Motor neuron (in vitro differentiated cells): ENCODE data around the gene IFI27. TPM values are rescaled to one million over a fixed set of nuclear protein-coding genes. Genes with fewer than 3 reads are reported as not detected.
"Not testable (repeated sequence)": the region's sequence is repeated elsewhere in the genome, so short reads cannot be mapped to it uniquely, and the experiment has no call there.

Experiments
- ATAC-seq, 8 experiments: fragments of 200-7000 bp; cut with Tn5 transposase; replicated peaks in 6 of 8; 2 replicates each; pipeline ENCODE4 v1.8.0; 2021; ENCODE audit warnings: mild to moderate bottlenecking in 8 of 8, moderate library complexity in 8 of 8
- H3K27ac ChIP-seq, 2 donors: fragments of 250-450 bp; sonication (Bioruptor Pico); 2 replicates each; pipeline ENCODE4 v1.9.0; 2021; ENCODE audit warnings: antibody characterized with exemption in 2 of 2, mild to moderate bottlenecking in 2 of 2, moderate library complexity in 1 of 2
- H3K4me1 ChIP-seq, 2 donors: fragments of 250-450 bp; sonication (Bioruptor Pico); replicated peaks in 1 of 2; 2 replicates each; pipeline ENCODE4 v1.6.1; 2021; ENCODE audit warnings: antibody characterized with exemption in 2 of 2, mild to moderate bottlenecking in 2 of 2, moderate library complexity in 1 of 2
- H3K4me3 ChIP-seq, 5 donors: fragments of 250-450 bp; sonication (Bioruptor Pico); 2 replicates each; pipeline ENCODE4 v1.9.0; 2021; ENCODE audit warnings: antibody characterized with exemption in 5 of 5, mild to moderate bottlenecking in 5 of 5, moderate library complexity in 4 of 5
- WGBS, 10 experiments: fragments of 450-650 bp; shearing (Covaris generic); methylation state at CpG; one replicate each; pipeline ENCODE4 v1.0.0; 2022; 5-methylcytosine and 5-hydroxymethylcytosine counted together
- in situ Hi-C, 9 experiments: fragments of 400-800 bp; cut with MboI; loops; one replicate each; pipeline ENCODE4 v1.15.0; 2021; ENCODE audit warnings: low sequenced_read_pairs in 9 of 9, low pct_unique_long_range_greater_than_20kb in 2 of 9; ENCODE audit not compliant: unreplicated experiment in 9 of 9
- total RNA-seq, 8 experiments: library from RNA; unstranded; fragments of 300-600 nt; gene quantifications; 2 replicates each; pipeline versions ENCODE4 v1.2.3 to v1.2.4, GENCODE V29; 2022

The IFI27 gene
- 100 to 1,000 TPM in 2 of 8 experiments, 10 to 100 TPM in 1, 1 to 10 TPM in 5; 3.3 to 795 (median 8.7) TPM for total RNA-seq

- H3K4me1 ChIP-seq, result peaks cover 0 to 2% of the 10 kb centered on the region in 2 donors
- in situ Hi-C loops, result no loop called here
- ATAC-seq, result peak in 3 of 8 experiments; percentile 74 to 85 (median 77)
- H3K27ac ChIP-seq, result no peak within 1 kb of the TSS
- H3K4me3 ChIP-seq, result no peak within 1 kb of the TSS
- 0 to 90% (median 83%) methylated on average over 2 to 11 of the region's 14 CpGs; no CpG with 5 or more reads in 1 of the 10 experiments for WGBS, 10 experiments
Observed at GRCh38 chr14:94110552-94111181, at the start of gene IFI27. Gene IFI27, plus strand, starts transcription at chr14:94110736.

DNA sequence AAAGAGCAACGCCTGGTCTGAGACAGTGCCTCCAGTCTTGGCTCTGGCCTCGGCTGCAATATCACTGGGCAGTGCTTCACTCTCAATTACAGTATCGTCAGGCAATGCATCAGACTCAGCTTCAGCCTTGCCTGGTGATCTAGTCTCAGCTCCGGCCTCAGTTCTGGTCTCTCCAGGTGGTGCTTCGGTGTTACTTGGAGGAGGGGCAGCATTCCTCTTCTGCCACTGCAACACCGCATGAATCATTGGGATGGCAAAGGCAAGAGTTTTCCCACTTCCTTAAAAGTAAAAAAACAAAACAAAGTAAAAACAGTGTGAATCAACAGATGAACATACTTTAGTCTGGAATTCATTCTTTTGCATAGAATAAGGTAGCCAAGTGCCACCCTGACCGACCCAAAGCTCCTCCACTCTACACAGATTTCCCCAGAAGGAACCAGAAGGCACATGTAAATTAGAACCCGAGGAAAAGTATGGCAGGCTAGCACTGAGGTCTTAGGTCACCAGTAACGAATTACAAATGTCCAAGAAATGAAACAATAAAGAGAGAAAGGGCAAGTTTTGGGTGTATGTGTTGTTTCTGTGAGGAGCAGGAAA is 48.1 kb upstream of the IFI27 start:
- in situ Hi-C loops, result no loop called here
- Histone ChIP-seq H3K4me3 (no peak overlapping the region), H3K4me1 (peaks cover 0 to 7% of the 10 kb centered on the region in 2 donors), H3K27ac (no peak overlapping the region)
- peak in 2 of 8 experiments; percentile 53 to 74 for ATAC-seq
- 33 to 100% (median 77%) methylated on average over 1 to 8 of the region's 9 CpGs for WGBS, 10 experiments

- WGBS, 10 experiments, result 65 to 100% (median 90%) methylated on average over 2 to 6 of the region's 8 CpGs; no CpG with 5 or more reads in 4 of the 10 experiments
- peak in 4 of 8 experiments; percentile 35 to 88 (median 54) for ATAC-seq
- in situ Hi-C loops, result no loop called here
- Histone ChIP-seq H3K4me1 (peaks cover 0 to 7% of the 10 kb centered on the region in 2 donors), H3K27ac (no peak overlapping the region), H3K4me3 (no peak overlapping the region)
Observed at GRCh38 chr14:94066089-94066676, 44.4 kb upstream of the IFI27 start.

- H3K27ac ChIP-seq, in situ Hi-C loops, H3K4me3 ChIP-seq, H3K4me1 ChIP-seq, ATAC-seq: not testable (repeated sequence)
- 86 to 100% (median 100%) methylated on average over 1 to 3 of the region's 3 CpGs; no CpG with 5 or more reads in 1 of the 10 experiments for WGBS, 10 experiments
Observed at GRCh38 chr14:94072076-94072475, 38.5 kb upstream of the IFI27 start.

GRCh38 chr14:94074534-94074933 is 36.0 kb upstream of the IFI27 start:
- Histone ChIP-seq H3K4me3 (no peak overlapping the region), H3K4me1 (peaks cover 18 to 28% of the 10 kb centered on the region in 2 donors), H3K27ac (no peak overlapping the region)
- ATAC-seq, result no peak
- in situ Hi-C loops, result no loop called here
- 94 to 100% (median 97%) methylated on average over 2 to 3 of the region's 3 CpGs for WGBS, 10 experiments

- Histone ChIP-seq H3K27ac (no peak overlapping the region), H3K4me1 (peaks cover 18 to 28% of the 10 kb centered on the region in 2 donors), H3K4me3 (no peak overlapping the region)
- in situ Hi-C loops, result no loop called here
- no peak for ATAC-seq
- WGBS, 10 experiments, result 75 to 100% (median 96%) methylated on average over 1 to 2 of the region's 2 CpGs
Observed at GRCh38 chr14:94075008-94075407, 35.5 kb upstream of the IFI27 start.

DNA sequence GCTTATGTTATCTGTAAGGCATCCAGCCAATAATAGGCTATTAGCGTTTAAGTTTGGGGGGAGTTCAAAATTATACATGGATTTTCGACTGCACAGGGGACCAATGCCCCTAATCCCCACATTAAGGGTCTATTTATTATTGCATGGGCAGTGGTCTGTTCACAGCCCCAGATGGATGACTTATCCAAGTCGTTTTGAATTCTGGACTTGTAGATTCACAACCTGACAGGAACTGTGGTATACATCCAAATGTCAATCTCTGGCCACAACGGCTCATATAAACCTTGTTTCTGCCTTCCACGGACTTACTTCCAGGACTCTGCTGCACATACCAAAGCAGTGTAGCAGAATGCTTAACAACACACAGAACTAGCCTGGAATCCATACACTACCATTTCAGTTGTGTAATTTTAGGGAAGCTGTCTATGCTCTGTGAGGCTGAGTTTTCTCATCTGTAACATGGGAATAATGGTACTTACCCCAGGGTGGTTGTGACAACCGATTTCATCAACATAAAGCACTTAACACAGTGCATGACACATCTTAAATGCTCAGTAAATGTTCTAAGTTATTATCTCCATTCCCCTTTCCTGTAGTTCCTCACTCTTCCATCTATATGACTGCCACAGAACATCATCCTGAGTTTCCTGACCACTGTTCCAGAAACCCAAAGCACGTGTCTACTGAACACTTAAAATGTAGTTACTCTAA is 33.3 kb upstream of the IFI27 start:
- peaks cover 20 to 34% of the 10 kb centered on the region in 2 donors for H3K4me1 ChIP-seq
- peak overlapping the region in 4 of 5 donors; percentile 14 to 95 (median 84) for H3K4me3 ChIP-seq
- in situ Hi-C loops, result no loop called here
- H3K27ac ChIP-seq, result no peak overlapping the region
- no peak for ATAC-seq
- WGBS, 10 experiments, result 71 to 100% (median 91%) methylated on average over 1 to 6 of the region's 7 CpGs

GRCh38 chr14:94077823-94078222 is 32.7 kb upstream of the IFI27 start:
- no peak for ATAC-seq
- in situ Hi-C loops, result no loop called here
- no peak overlapping the region for H3K27ac ChIP-seq
- WGBS, 10 experiments, result 40 to 100% (median 88%) methylated on average over 1 to 5 of the region's 5 CpGs; no CpG with 5 or more reads in 1 of the 10 experiments
- peaks cover 20 to 34% of the 10 kb centered on the region in 2 donors for H3K4me1 ChIP-seq
- peak overlapping the region in 4 of 5 donors; percentile 78 to 95 (median 92) for H3K4me3 ChIP-seq

GRCh38 chr14:94079891-94080620 is 30.5 kb upstream of the IFI27 start:
- WGBS, 10 experiments, result 0 to 11% (median 1%) methylated on average over 2 to 14 of the region's 15 CpGs
- peaks cover 20 to 37% of the 10 kb centered on the region in 2 donors for H3K4me1 ChIP-seq
- H3K4me3 ChIP-seq, result peak overlapping the region; percentile 78 to 95 (median 90)
- H3K27ac ChIP-seq, result peak overlapping the region; percentile 89 to 95
- in situ Hi-C loops, result no loop called here
- no peak for ATAC-seq

- Histone ChIP-seq H3K4me1 (peaks cover 20 to 37% of the 10 kb centered on the region in 2 donors), H3K27ac (peak within 1 kb of the TSS; percentile 89 to 95), H3K4me3 (peak within 1 kb of the TSS; percentile 78 to 95 (median 90))
- peak; percentile 96 to 99 (median 98) for ATAC-seq
- in situ Hi-C loops, result no loop called here
- 0 to 2% (median 1%) methylated on average over 6 to 36 of the region's 77 CpGs; no CpG with 5 or more reads in 2 of the 10 experiments for WGBS, 10 experiments
Observed at GRCh38 chr14:94080621-94081385, 29.7 kb upstream of the IFI27 start, which contains the start of the genes DDX24 and IFI27L1. Gene DDX24, minus strand, starts transcription at chr14:94081202. Its CDS starts 1,460 bp downstream, at chr14:94079742. Gene IFI27L1, plus strand, starts transcription at chr14:94081310. Its CDS starts 15,628 bp downstream, at chr14:94096938.

GRCh38 chr14:94081386-94081820 is 29.1 kb upstream of the IFI27 start:
- Histone ChIP-seq H3K4me1 (peaks cover 20 to 37% of the 10 kb centered on the region in 2 donors), H3K27ac (peak overlapping the region; percentile 7 to 95), H3K4me3 (peak overlapping the region; percentile 78 to 95 (median 90))
- 0 to 4% (median 0%) methylated on average over 6 to 17 of the region's 19 CpGs; no CpG with 5 or more reads in 5 of the 10 experiments for WGBS, 10 experiments
- in situ Hi-C loops, result no loop called here
- peak; percentile 19 to 36 (median 24) for ATAC-seq
